CD4-positive, alpha-beta T cell (primary cell): ENCODE data around the gene CAPZB. TPM values are rescaled to one million over a fixed set of nuclear protein-coding genes. Genes with fewer than 3 reads are reported as not detected.

ENCODE experiments used
- ATAC-seq: fragments of 200-7000 bp; cut with Tn5 transposase; one replicate; pipeline ENCODE4 v1.10.0; 2022; ENCODE audit warnings: mild to moderate bottlenecking; ENCODE audit not compliant: poor library complexity
- CTCF ChIA-PET: fragments of 350-600 bp; sonication (Branson Sonifier 250); formaldehyde crosslinking; loops from one replicate; lab custom pipeline; 2021; ENCODE audit warnings: antibody characterized with exemption, inconsistent platforms; lab: Charles Lee
- POLR2A ChIA-PET: fragments of 350-600 bp; sonication (Branson Sonifier 250); formaldehyde crosslinking; loops from one replicate; lab custom pipeline; 2021; ENCODE audit warnings: antibody characterized with exemption, inconsistent platforms; lab: Charles Lee
- DNase-seq, 14 experiments: peaks; one replicate each; pipeline ENCODE4 v3.0.0-alpha.2; 2013 to 2020; ENCODE audit warnings: mixed read lengths in 2 of 14
- H3K27ac ChIP-seq, 2 donors: one replicate each; pipeline versions ENCODE4 v1.5.1 to v1.7.0; 2013; ENCODE audit warnings: low read length in 2 of 2, low read depth in 1 of 2, mild to moderate bottlenecking in 1 of 2
- H3K27me3 ChIP-seq, 2 experiments: 1 replicate in 1 of 2; 2 replicates in 1 of 2; pipeline versions ENCODE4 v1.6.1 to v1.7.0; 2013; ENCODE audit warnings: low read length in 2 of 2, control low read depth in 1 of 2, mild to moderate bottlenecking in 1 of 2, moderate library complexity in 1 of 2; ENCODE audit not compliant: insufficient read depth in 2 of 2, control insufficient read depth in 1 of 2
- H3K36me3 ChIP-seq: one replicate; pipeline ENCODE4 v1.6.1; 2013; ENCODE audit warnings: low read length, control low read depth; ENCODE audit not compliant: insufficient read depth
- H3K4me1 ChIP-seq: one replicate; pipeline ENCODE4 v1.6.1; 2013; ENCODE audit warnings: low read length, control low read depth; ENCODE audit not compliant: insufficient read depth
- H3K4me3 ChIP-seq: one replicate; pipeline ENCODE4 v1.5.1; 2013; ENCODE audit warnings: mild to moderate bottlenecking, low read length, moderate library complexity
- H3K9me3 ChIP-seq, 2 experiments: 1 replicate in 1 of 2; 2 replicates in 1 of 2; pipeline versions ENCODE4 v1.6.1 to v1.7.0; 2013; ENCODE audit warnings: low read length in 2 of 2, mild to moderate bottlenecking in 2 of 2, control low read depth in 1 of 2, moderate library complexity in 1 of 2; ENCODE audit not compliant: control insufficient read depth in 1 of 2, insufficient read depth in 1 of 2
- H3K27ac Mint-ChIP-seq: one replicate; pipeline ENCODE4 v1.8.0; 2020; ENCODE audit warnings: mixed read lengths
- H3K27me3 Mint-ChIP-seq: one replicate; pipeline ENCODE4 v1.8.0; 2021; ENCODE audit warnings: mixed read lengths
- H3K36me3 Mint-ChIP-seq: one replicate; pipeline ENCODE4 v1.8.0; 2021; ENCODE audit warnings: low read depth, mixed read lengths
- H3K4me1 Mint-ChIP-seq: one replicate; pipeline ENCODE4 v1.8.0; 2021; ENCODE audit warnings: low read depth, mixed read lengths
- H3K4me3 Mint-ChIP-seq: one replicate; pipeline ENCODE4 v1.8.0; 2020; ENCODE audit warnings: mild to moderate bottlenecking, mixed read lengths
- H3K9me3 Mint-ChIP-seq: one replicate; pipeline ENCODE4 v1.8.0; 2020; ENCODE audit warnings: mixed read lengths
- CTCF ChIP-seq: fragments of 200-600 bp; IDR thresholded peaks from one replicate; pipeline ENCODE4 v1.8.0; 2022; ENCODE audit warnings: antibody characterized with exemption, mild to moderate bottlenecking
- intact Hi-C, 2 experiments: fragments of 100-400 bp; cut with DNase I in 1 of 2; cut with micrococcal nuclease in 1 of 2; formaldehyde crosslinking; loops; one replicate each; pipeline versions ENCODE4 v1.15.1 to v1.9.0; 2023 to 2025; cut with DNase I, micrococcal nuclease
- total RNA-seq, 174 experiments: library from RNA in 2 of 174; stranded (reverse) in 2 of 174; gene quantifications; one replicate each; pipeline ENCODE4 v1.2.3 and lab custom pipeline; 2021 to 2026

CAPZB gene
- total RNA-seq, 2 experiments from 2014 or later = 168 to 173 TPM

GRCh38 chr1:19337289-19337688 is 148.1 kb downstream of the CAPZB start:
- no peak overlapping the region for H3K27ac ChIP-seq
- Mint-ChIP-seq H3K4me1 (peaks cover 6% of the 10 kb centered on the region), H3K27me3 (no peaks in the 10 kb centered on the region), H3K36me3 (peaks cover 43% of the 10 kb centered on the region), H3K9me3 (no peaks in the 10 kb centered on the region), H3K27ac (no peak overlapping the region), H3K4me3 (no peak overlapping the region)
- intact Hi-C loops = no loop called here
- no peaks in the 10 kb centered on the region for H3K27me3 ChIP-seq
- POLR2A ChIA-PET = no interaction called here
- H3K36me3 ChIP-seq = peaks cover 37% of the 10 kb centered on the region
- peaks cover 8% of the 10 kb centered on the region for H3K4me1 ChIP-seq
- CTCF ChIA-PET = no interaction called here
- ATAC-seq = no peak
- H3K4me3 ChIP-seq = no peak overlapping the region
- DNase-seq = no peak
- H3K9me3 ChIP-seq = no peaks in the 10 kb centered on the region
- no peak for TF ChIP-seq CTCF

GRCh38 chr1:19336543-19336942 is 148.8 kb downstream of the CAPZB start:
- no peaks in the 10 kb centered on the region for H3K9me3 Mint-ChIP-seq
- DNase-seq (no peak), ATAC-seq (no peak)
- H3K4me3 Mint-ChIP-seq = no peak overlapping the region
- ChIA-PET POLR2A (no interaction called here), CTCF (no interaction called here)
- no peak for TF ChIP-seq CTCF
- H3K27ac Mint-ChIP-seq = no peak overlapping the region
- H3K4me3 ChIP-seq = no peak overlapping the region
- H3K27me3 ChIP-seq = no peaks in the 10 kb centered on the region
- H3K9me3 ChIP-seq = no peaks in the 10 kb centered on the region
- peaks cover 29% of the 10 kb centered on the region for H3K36me3 ChIP-seq
- peaks cover 36% of the 10 kb centered on the region for H3K36me3 Mint-ChIP-seq
- peaks cover 4% of the 10 kb centered on the region for H3K4me1 Mint-ChIP-seq
- no peaks in the 10 kb centered on the region for H3K27me3 Mint-ChIP-seq
- intact Hi-C loops = no loop called here
- peaks cover under 1% of the 10 kb centered on the region for H3K4me1 ChIP-seq
- no peak overlapping the region for H3K27ac ChIP-seq

- H3K9me3 Mint-ChIP-seq = no peaks in the 10 kb centered on the region
- Histone ChIP-seq H3K4me1 (no peaks in the 10 kb centered on the region), H3K9me3 (no peaks in the 10 kb centered on the region), H3K4me3 (no peak overlapping the region), H3K27ac (no peak overlapping the region), H3K36me3 (peaks cover 6% of the 10 kb centered on the region), H3K27me3 (no peaks in the 10 kb centered on the region)
- DNase-seq = no peak
- no peaks in the 10 kb centered on the region for H3K4me1 Mint-ChIP-seq
- H3K27ac Mint-ChIP-seq = no peak overlapping the region
- no peak overlapping the region for H3K4me3 Mint-ChIP-seq
- ChIA-PET POLR2A (no interaction called here), CTCF (no interaction called here)
- intact Hi-C loops = no loop called here
- TF ChIP-seq CTCF = no peak
- H3K36me3 Mint-ChIP-seq = peaks cover 15% of the 10 kb centered on the region
- H3K27me3 Mint-ChIP-seq = no peaks in the 10 kb centered on the region
- ATAC-seq = no peak
Observed at GRCh38 chr1:19333587-19334354, 151.6 kb downstream of the CAPZB start.
